IPS-18c (cell line): Measurements from ENCODE around the gene DLK2.
"Not testable (repeated sequence)": the region's sequence is repeated elsewhere in the genome, so short reads cannot be mapped to it uniquely, and the experiment has no call there.

Experiments used
- H3K4me3 ChIP-seq: 2 replicates; pipeline ENCODE4 v1.7.0; 2013; ENCODE audit warnings: low read depth, mild to moderate bottlenecking, low read length, moderate library complexity; ENCODE audit not compliant: insufficient read depth
- H3K9me3 ChIP-seq: one replicate; pipeline ENCODE4 v1.6.1; 2013; ENCODE audit warnings: mild to moderate bottlenecking, low read length, moderate library complexity; ENCODE audit not compliant: control insufficient read depth, insufficient read depth

Gene DLK2

DNA sequence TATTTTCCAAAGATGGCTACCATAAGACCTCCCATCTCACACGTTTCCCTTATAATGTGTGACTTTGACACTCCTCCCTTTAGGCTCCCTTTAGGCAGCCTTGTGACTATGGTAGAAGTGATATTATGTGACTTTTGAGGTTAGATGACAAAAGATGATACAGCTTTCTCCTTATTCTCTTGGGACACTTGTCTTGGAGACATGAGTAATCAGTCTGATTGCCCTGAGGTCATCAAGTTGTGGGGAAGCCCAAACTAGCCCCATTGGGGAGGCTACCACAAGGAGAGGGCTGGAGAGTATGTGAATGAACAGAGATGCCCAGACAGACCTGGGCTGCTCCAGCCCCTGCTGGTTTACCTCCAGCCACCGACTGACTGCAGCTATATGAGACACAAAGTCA, 10.6 kb upstream of the DLK2 start:
- Histone ChIP-seq H3K4me3 (no peak overlapping the region), H3K9me3 (no peaks in the 10 kb centered on the region)

DNA sequence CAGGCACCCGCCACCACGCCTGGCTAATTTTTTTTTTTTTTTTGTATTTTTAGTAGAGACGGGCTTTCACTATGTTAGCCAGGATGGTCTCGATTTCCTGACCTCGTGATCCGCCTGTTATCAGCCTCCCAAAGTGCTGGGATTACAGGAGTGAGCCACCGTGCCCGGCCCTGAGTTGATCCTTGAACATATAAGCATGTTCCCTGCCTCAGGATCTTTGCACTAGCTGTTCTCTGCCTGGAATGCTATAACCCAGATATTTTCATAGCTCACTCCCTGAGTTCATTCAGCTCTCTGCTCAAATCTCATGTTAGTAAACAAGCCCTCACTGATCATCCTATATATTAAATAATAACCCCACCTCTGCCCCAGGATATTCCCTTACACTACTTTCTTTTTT, 9.0 kb upstream of the DLK2 start:
- no peak overlapping the region for H3K4me3 ChIP-seq
- H3K9me3 ChIP-seq = no peaks in the 10 kb centered on the region

DNA sequence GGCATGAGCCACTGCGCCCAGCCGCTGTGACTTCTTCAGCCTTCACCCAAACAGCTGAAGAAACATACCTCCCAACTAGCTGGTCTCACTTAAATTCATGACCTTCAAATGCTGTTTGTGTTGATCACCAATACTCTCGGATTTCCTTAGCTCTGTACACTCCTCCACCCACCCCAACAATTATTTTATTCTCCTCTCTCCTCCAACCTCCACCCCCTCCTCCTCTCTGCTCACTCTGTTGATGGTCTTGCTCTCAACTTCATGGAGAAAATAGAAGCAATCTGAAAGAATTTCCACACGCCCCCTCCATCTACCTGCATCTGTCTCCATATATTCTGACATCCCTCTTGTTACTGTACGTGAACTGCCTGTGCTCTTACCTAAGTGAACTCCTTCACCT, 6.6 kb upstream of the DLK2 start:
- Histone ChIP-seq H3K4me3 (no peak overlapping the region), H3K9me3 (no peaks in the 10 kb centered on the region)

DNA sequence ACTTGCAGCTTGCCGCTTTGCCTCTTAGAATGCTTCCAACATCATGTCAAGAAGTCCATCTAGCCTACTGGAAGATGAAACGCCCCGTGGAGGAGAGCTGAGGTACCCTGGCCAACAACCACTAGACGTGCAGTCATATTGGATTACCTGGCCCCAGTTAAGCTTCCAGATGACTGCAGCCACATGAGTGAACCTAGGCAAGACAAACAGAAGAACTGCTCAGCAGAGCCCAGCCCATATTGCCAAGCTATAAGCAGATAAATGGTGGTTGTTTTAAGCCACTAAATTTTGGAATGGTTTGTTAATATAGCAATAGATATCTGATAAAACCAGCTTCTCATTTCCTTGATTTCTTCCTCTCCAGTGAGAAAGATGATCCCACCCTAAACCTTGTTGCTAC, 4.7 kb upstream of the DLK2 start:
- Histone ChIP-seq H3K4me3 (no peak overlapping the region), H3K9me3 (no peaks in the 10 kb centered on the region)

DNA sequence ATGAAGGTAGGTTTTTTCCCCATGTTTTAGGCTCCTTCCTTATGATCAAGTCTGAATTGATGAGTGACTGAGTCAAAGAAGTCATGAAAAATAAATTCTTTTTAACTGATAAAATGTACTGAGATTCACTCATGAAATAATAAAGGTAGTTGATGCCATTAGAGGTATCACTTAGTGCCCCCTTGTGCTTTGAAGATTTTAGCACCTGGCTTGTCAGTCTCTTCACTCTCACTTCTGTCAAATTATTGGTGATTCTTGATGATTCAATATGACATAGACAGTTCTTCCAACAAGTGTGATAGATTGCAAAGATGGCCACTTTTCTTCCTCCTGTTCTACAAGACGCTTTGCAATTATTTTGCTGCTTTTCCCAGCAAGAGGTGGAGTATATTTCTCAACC, 4.2 kb upstream of the DLK2 start:
- H3K4me3 ChIP-seq = no peak overlapping the region
- H3K9me3 ChIP-seq = no peaks in the 10 kb centered on the region

DNA sequence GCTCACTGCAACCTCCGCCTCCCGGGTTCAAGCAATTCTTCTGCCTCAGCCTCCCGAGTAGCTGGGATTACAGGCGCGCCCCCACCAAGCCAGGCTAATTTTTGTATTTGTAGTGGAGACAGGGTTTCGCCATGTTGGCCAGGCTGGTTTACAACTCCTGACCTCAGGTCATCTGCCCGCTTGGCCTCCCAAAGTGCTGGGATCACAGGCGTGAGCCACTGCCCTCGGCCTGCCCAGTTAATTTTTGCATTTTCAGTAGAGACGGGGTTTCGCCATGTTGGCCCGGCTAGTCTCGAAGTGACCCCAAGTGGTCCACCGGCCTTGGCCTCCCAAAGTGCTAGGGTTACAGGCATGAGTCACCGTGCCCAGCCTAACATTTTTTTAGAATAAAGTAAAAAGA, 2.8 kb upstream of the DLK2 start:
- not testable (repeated sequence) for H3K4me3 ChIP-seq, H3K9me3 ChIP-seq

DNA sequence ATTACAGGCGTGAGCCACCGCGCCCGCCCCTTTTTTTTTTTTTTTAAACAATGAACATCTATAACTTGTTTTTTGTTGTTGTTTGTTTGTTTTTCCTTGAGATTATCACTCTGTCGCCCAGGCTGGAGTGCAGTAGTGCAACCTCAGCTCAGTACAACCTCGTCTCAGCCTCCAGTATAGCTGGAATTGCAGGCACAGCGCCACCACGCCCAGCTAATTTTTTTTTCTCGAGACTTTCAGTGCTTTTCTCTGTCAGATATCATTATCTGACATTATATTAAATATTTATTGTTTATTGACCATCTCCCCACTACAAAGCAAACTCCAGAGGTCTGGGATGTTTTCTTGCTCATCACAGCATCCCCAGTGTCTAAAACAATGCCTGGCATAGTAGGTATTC, 2.3 kb upstream of the DLK2 start:
- Histone ChIP-seq H3K4me3 (no peak overlapping the region), H3K9me3 (no peaks in the 10 kb centered on the region)

DNA sequence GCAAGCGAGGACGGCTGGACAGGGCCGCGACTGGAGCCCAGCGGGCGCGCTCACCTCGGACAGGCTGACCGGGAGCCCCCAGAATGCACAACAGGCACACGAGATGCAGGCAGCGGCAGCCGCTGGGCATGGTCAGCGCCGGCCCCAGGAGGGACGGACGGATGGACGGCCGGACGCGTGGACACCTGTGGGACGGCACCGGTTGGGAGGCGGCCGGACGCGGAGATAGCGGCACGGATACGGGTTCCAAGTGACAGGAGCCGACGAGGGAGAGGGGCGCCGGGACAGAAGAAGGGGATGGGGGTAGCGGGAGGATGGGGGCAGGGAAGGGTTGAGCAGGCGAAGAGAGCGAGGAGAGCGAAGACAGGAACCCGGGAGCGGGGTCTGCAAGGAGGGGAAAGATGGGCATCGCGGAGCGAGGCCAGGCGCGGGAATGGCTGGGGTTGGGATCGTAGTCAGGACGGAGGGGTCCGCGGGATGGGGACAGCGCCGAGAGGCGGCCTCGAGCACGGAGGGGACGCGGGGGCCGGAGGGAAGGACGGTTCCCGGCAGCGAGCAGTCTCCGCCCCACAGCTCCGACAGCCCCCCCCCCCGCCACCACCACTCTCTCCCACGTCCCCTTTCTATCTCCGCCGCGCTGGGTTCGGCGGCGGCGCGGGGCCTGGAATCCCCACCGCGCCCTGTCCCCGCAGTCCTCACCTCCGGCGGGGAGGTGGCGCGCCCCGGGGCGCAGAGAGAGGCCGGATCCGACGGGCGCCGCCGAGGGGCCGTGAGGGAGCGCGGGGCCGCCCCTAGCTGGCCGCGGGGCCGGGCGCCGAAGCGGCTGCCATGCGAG, 435 bp downstream of the DLK2 start:
- H3K4me3 ChIP-seq = peak overlapping the region; percentile 58
- no peaks in the 10 kb centered on the region for H3K9me3 ChIP-seq

DNA sequence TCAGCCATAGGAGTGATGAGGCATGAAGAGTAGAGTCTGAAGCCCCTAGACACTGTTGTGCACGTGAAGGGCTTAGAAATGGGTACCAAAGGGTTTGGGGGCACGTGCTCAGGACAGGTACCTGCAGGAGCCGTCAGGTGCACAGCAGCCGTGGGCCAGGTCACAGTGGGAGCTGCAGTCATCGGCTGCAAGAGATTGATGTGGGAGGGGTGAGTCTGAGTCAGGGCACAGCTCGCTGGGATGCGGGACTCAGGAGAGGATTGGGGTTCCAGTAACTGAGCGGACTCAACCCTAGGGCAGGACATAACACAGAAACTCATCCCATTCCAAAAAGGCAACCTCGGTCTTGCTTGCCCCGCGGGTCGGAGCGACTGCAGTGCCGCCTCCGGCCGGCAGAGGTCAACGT, 1.1 kb downstream of the DLK2 start:
- H3K4me3 ChIP-seq = peak overlapping the region; percentile 58; the same call in 1 of the 2 replicates

DNA sequence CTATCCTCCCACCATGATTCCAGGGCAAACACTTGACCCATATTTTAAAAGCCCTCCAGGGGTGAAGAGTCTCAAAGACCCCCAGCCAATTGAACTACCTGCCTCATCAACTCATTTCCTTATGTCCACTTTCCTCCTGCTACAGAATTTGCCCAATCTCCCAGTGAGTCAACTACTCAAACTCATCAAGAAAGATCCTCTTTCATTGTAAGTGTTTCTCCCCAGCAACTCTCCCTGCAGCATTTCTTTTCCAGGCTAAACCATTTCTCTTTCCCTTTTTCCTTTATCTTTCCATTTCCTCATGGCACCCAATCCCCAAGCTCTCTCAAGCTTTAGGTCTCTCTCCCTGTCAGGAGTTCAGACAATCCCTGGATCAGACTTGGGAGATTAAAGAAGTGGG, 1.5 kb downstream of the DLK2 start:
- H3K9me3 ChIP-seq = no peaks in the 10 kb centered on the region
- no peak overlapping the region for H3K4me3 ChIP-seq

More for the DNA sequence above, 1.1 kb downstream of the DLK2 start:
- no peaks in the 10 kb centered on the region for H3K9me3 ChIP-seq

DNA sequence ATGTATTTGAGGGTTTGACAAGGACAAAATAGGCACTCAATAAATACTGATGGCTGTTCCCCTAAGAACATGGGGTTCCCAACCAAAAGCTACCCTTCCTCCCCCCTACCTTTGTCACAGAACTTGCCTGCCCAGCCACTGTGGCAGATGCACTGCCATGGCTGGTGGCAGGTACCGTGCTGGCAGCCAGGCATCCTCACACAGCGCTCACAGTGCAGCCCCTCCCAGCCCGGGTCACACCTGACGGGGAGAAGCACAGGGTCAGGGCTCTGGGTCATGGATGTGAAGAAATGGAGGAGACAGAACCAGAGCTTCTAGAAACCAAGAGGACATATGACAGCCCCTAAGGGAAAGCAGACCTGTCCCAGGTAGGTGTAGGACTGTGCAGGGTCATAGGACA, 2.5 kb downstream of the DLK2 start:
- H3K4me3 ChIP-seq = no peak overlapping the region

DNA sequence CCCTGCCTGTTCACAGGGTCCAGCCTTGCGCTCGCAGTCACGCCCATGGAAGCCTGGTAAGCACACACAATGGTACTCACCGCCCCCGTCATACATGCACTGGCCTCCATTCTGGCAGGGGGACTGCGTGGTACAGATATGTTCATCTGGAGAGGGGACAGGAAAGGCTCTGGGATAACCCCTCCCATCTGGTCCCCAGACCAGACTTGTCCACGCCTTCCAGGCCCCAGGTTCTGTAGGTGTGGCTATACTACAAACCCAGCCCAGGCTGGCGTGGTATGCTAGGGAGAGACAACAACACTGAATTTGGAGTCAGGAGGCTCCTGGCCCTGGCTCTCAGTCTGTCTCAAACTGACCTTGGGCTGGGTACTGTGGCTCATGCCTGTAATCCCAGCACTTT, 3.4 kb downstream of the DLK2 start:
- Histone ChIP-seq H3K4me3 (no peak overlapping the region), H3K9me3 (no peaks in the 10 kb centered on the region)

More for the DNA sequence above, 2.5 kb downstream of the DLK2 start:
- no peaks in the 10 kb centered on the region for H3K9me3 ChIP-seq

DNA sequence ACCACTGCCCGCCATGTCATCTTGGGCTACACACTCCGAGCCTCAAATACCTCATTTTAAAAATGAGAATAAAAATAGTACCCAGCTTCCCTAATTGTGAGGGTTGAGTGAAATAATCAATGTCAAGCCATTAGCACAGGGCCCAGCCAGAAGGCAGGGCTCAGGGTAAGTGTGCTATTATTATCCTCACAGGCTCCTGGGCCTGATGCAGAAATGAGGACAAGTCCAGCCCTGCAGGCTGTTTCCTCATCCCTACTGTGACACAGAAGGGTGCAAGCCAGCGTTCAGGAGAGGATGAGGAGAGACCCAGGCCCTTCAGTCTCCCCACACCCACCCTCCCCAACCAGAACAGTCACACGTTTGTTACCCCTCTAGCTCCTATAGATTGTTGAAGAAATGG, 4.0 kb downstream of the DLK2 start:
- no peaks in the 10 kb centered on the region for H3K9me3 ChIP-seq
- no peak overlapping the region for H3K4me3 ChIP-seq

DNA sequence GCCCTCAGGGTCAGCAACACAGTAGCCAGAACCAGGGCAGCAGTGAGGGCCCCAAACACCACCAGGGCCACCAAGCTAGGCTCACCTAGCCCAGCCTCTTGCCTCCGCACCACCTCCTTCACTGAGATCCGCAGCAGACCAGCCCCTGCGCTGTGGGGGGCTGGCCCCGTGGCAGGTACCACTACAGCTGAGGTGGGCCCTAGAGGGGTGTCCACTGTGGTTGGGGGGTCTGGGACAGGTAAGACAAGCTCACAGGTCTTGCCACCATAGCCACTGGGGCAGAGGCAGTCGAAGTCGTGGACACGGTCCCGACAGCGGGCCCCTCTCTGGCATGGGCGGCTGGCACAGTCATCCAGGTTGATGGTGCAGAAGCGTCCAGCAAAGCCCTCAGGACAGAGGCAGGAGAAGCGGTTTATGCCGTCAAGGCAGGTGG, 4.6 kb downstream of the DLK2 start:
- H3K9me3 ChIP-seq = no peaks in the 10 kb centered on the region
- H3K4me3 ChIP-seq = no peak overlapping the region

DNA sequence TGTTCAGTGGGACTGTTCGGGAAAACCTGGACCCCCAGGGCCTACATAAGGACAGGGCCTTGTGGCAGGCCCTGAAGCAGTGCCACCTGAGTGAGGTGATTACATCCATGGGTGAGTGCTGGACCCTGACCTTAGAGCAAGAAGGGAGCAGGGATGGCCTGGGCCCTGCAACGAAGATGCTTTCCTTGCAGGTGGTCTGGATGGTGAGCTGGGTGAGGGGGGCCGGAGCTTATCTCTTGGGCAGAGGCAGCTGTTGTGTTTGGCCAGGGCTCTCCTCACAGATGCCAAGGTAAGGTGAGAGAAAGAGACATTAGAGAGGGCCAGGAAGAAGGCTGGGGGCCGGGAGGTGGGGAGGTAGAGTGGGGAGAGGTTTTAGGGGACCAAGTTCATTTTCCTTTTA, 6.4 kb downstream of the DLK2 start:
- Histone ChIP-seq H3K4me3 (no peak overlapping the region), H3K9me3 (no peaks in the 10 kb centered on the region)

DNA sequence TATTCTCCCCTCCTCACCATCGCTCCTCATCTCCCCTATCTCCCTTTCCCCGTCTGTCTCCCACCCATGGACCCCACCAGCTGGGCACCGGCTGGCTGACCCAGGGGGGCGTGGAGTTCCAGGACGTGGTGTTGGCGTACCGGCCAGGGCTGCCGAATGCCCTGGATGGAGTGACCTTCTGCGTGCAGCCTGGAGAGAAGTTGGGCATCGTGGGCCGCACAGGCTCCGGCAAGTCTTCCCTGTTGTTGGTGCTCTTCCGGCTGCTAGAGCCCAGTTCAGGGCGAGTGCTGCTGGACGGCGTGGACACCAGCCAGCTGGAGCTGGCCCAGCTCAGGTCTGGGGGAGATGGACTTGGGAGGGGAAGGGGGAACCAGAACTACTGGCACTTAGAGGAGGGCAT, 7.7 kb downstream of the DLK2 start:
- Histone ChIP-seq H3K9me3 (no peaks in the 10 kb centered on the region), H3K4me3 (no peak overlapping the region)

DNA sequence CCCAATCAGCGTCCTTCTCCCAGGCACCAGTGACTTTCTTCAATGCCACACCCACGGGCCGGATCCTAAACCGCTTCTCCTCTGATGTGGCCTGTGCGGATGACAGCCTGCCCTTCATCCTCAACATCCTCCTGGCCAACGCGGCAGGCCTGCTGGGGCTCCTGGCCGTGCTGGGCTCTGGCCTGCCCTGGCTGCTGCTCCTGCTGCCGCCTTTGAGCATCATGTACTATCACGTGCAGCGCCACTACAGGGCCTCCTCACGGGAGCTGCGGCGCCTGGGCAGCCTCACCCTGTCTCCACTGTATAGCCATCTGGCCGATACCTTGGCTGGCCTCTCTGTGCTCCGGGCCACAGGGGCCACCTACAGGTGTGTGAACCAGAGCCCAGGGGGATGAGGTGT, 9.8 kb downstream of the DLK2 start:
- no peak overlapping the region for H3K4me3 ChIP-seq
- no peaks in the 10 kb centered on the region for H3K9me3 ChIP-seq

DNA sequence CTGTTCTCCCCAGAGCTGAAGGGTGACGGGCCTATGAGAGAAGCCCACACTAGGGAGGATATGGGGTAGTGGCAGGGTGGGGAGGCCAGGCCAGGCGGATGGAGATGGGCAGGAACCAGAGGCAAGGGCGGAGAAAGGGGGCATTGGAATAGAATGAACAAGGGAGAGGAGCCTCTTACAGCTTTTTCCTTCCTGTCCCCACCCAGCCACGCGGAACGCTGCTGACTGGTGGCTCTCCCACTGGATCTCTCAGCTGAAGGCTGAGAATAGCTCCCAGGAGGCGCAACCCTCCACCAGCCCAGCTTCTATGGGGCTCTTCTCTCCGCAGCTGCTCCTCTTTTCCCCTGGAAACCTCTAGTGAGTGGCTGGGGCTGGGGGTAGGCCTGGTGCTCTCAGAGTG, 10.8 kb downstream of the DLK2 start:
- Histone ChIP-seq H3K9me3 (no peaks in the 10 kb centered on the region), H3K4me3 (no peak overlapping the region)

DNA sequence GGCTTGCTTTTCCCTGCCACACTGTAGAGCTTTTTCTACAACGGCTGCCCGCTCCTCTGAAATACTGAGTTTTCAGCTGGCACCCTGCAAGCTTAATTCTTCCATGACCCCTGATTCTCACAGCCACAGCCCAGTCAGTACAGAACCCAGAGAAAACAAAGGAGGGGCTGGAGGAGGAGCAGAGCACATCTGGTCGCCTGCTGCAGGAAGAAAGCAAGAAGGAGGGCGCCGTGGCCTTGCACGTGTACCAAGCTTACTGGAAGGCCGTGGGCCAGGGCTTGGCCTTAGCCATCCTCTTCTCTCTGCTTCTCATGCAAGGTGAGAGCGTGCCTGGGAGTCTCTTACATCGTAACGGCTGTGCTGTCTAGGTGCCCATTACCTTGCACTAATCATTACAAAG, 11.3 kb downstream of the DLK2 start:
- Histone ChIP-seq H3K4me3 (no peak overlapping the region), H3K9me3 (no peaks in the 10 kb centered on the region)
